Stimulated activated effector memory CD8-positive, alpha-beta T cell treated with anti-CD3 and anti-CD28 coated beads, Interleukin-12 subunit alpha, Interleukin-12 subunit beta, amount 100 ng/mL, for 72 hours (primary cell): ENCODE results near the gene OSCP1.

Experiments used
- ATAC-seq: fragments of 150-1000 bp; cut with Tn5 transposase; 2 replicates; pipeline ENCODE4 v1.10.0; 2021
- DNase-seq, 2 donors: peaks; one replicate each; pipeline ENCODE4 v3.0.0; 2021 to 2022; ENCODE audit warnings: low spot score in 2 of 2
- H3K27ac Mint-ChIP-seq: one replicate; pipeline ENCODE4 v1.8.0; 2022; ENCODE audit warnings: mild to moderate bottlenecking, mixed read lengths
- H3K36me3 Mint-ChIP-seq: one replicate; pipeline ENCODE4 v1.8.0; 2022; ENCODE audit warnings: mild to moderate bottlenecking, mixed read lengths
- H3K4me1 Mint-ChIP-seq: one replicate; pipeline ENCODE4 v1.8.0; 2022; ENCODE audit warnings: mixed read lengths
- H3K4me3 Mint-ChIP-seq: one replicate; pipeline ENCODE4 v1.8.0; 2022; ENCODE audit warnings: mild to moderate bottlenecking, mixed read lengths
- H3K9me3 Mint-ChIP-seq: one replicate; pipeline ENCODE4 v1.8.0; 2022; ENCODE audit warnings: mixed read lengths

The OSCP1 gene

GRCh38 chr1:36389261-36389660, 61.0 kb downstream of the OSCP1 start:
- DNase-seq: no peak
- peaks cover 34% of the 10 kb centered on the region for H3K4me1 Mint-ChIP-seq
- H3K4me3 Mint-ChIP-seq: no peak overlapping the region
- no peaks in the 10 kb centered on the region for H3K9me3 Mint-ChIP-seq
- H3K36me3 Mint-ChIP-seq: peaks cover 73% of the 10 kb centered on the region
- ATAC-seq: no peak
- peak overlapping the region; percentile 72 for H3K27ac Mint-ChIP-seq

GRCh38 chr1:36387141-36387949, 62.9 kb downstream of the OSCP1 start:
- Mint-ChIP-seq H3K4me3 (peak overlapping the region; percentile 85), H3K4me1 (peaks cover 48% of the 10 kb centered on the region), H3K36me3 (peaks cover 55% of the 10 kb centered on the region), H3K27ac (peak overlapping the region; percentile 98), H3K9me3 (no peaks in the 10 kb centered on the region)
- DNase-seq (no peak), ATAC-seq (no peak)

- peak overlapping the region; percentile 85 for H3K4me3 Mint-ChIP-seq
- peak overlapping the region; percentile 98 for H3K27ac Mint-ChIP-seq
- ATAC-seq (peak; percentile 87), DNase-seq (peak; percentile 68 to 93)
- peaks cover 54% of the 10 kb centered on the region for H3K4me1 Mint-ChIP-seq
- H3K36me3 Mint-ChIP-seq: peaks cover 46% of the 10 kb centered on the region
- no peaks in the 10 kb centered on the region for H3K9me3 Mint-ChIP-seq
Observed at GRCh38 chr1:36386265-36387140, 63.7 kb downstream of the OSCP1 start.

- peak within 1 kb of the TSS; percentile 98 for H3K27ac Mint-ChIP-seq
- H3K36me3 Mint-ChIP-seq: peaks cover 38% of the 10 kb centered on the region
- H3K4me1 Mint-ChIP-seq: peaks cover 56% of the 10 kb centered on the region
Observed at GRCh38 chr1:36385410-36386264, 64.6 kb downstream of the OSCP1 start, which contains the start of gene STK40. Gene STK40 (minus strand): TSS chr1:36385924. CDS start chr1:36361332, 24,592 bp downstream.

GRCh38 chr1:36384542-36385409, 65.5 kb downstream of the OSCP1 start:
- Mint-ChIP-seq H3K9me3 (no peaks in the 10 kb centered on the region), H3K36me3 (peaks cover 36% of the 10 kb centered on the region), H3K27ac (peak overlapping the region; percentile 98), H3K4me1 (peaks cover 64% of the 10 kb centered on the region), H3K4me3 (peak overlapping the region; percentile 85)
- no peak for ATAC-seq
- peak; percentile 12 to 71 for DNase-seq

More at GRCh38 chr1:36385410-36386264, 64.6 kb downstream of the OSCP1 start, which contains the start of gene STK40:
- no peaks in the 10 kb centered on the region for H3K9me3 Mint-ChIP-seq
- ATAC-seq: peak; percentile 92
- H3K4me3 Mint-ChIP-seq: peak within 1 kb of the TSS; percentile 85
- peak; percentile 84 to 94 for DNase-seq

- DNase-seq (no peak), ATAC-seq (no peak)
- peak overlapping the region; percentile 85 for H3K4me3 Mint-ChIP-seq
- peaks cover 73% of the 10 kb centered on the region for H3K4me1 Mint-ChIP-seq
- no peak overlapping the region for H3K27ac Mint-ChIP-seq
- H3K9me3 Mint-ChIP-seq: no peaks in the 10 kb centered on the region
- H3K36me3 Mint-ChIP-seq: peaks cover 30% of the 10 kb centered on the region
Observed at GRCh38 chr1:36383240-36383639, 67.0 kb downstream of the OSCP1 start.

- H3K27ac Mint-ChIP-seq: peak overlapping the region; percentile 94
Observed at GRCh38 chr1:36382669-36383068, 67.6 kb downstream of the OSCP1 start.

GRCh38 chr1:36382231-36382630, 68.0 kb downstream of the OSCP1 start:
- H3K36me3 Mint-ChIP-seq: peaks cover 34% of the 10 kb centered on the region
- H3K9me3 Mint-ChIP-seq: no peaks in the 10 kb centered on the region
- H3K4me3 Mint-ChIP-seq: no peak overlapping the region
- peak overlapping the region; percentile 94 for H3K27ac Mint-ChIP-seq
- H3K4me1 Mint-ChIP-seq: peaks cover 75% of the 10 kb centered on the region
- DNase-seq (no peak), ATAC-seq (no peak)

More at GRCh38 chr1:36382669-36383068, 67.6 kb downstream of the OSCP1 start:
- DNase-seq (no peak), ATAC-seq (no peak)
- H3K4me3 Mint-ChIP-seq: no peak overlapping the region
- peaks cover 76% of the 10 kb centered on the region for H3K4me1 Mint-ChIP-seq
- peaks cover 33% of the 10 kb centered on the region for H3K36me3 Mint-ChIP-seq
- H3K9me3 Mint-ChIP-seq: no peaks in the 10 kb centered on the region

GRCh38 chr1:36381405-36381804, 68.8 kb downstream of the OSCP1 start:
- H3K36me3 Mint-ChIP-seq: peaks cover 30% of the 10 kb centered on the region
- DNase-seq (no peak), ATAC-seq (no peak)
- H3K27ac Mint-ChIP-seq: peak overlapping the region; percentile 94
- H3K9me3 Mint-ChIP-seq: no peaks in the 10 kb centered on the region
- H3K4me3 Mint-ChIP-seq: no peak overlapping the region
- H3K4me1 Mint-ChIP-seq: peaks cover 68% of the 10 kb centered on the region

- Mint-ChIP-seq H3K27ac (peak overlapping the region; percentile 94), H3K9me3 (no peaks in the 10 kb centered on the region), H3K36me3 (peaks cover 24% of the 10 kb centered on the region), H3K4me1 (peaks cover 70% of the 10 kb centered on the region), H3K4me3 (no peak overlapping the region)
- no peak for DNase-seq
- ATAC-seq: no peak
Observed at GRCh38 chr1:36380782-36381181, 69.5 kb downstream of the OSCP1 start.

GRCh38 chr1:36380143-36380619, 70.1 kb downstream of the OSCP1 start:
- Mint-ChIP-seq H3K9me3 (no peaks in the 10 kb centered on the region), H3K4me3 (no peak overlapping the region), H3K4me1 (peaks cover 70% of the 10 kb centered on the region), H3K27ac (peak overlapping the region; percentile 94), H3K36me3 (peaks cover 22% of the 10 kb centered on the region)
- DNase-seq (no peak), ATAC-seq (no peak)

GRCh38 chr1:36377791-36378492, 72.3 kb downstream of the OSCP1 start:
- H3K9me3 Mint-ChIP-seq: no peaks in the 10 kb centered on the region
- H3K27ac Mint-ChIP-seq: peak overlapping the region; percentile 79
- H3K4me3 Mint-ChIP-seq: no peak overlapping the region
- DNase-seq: no peak
- ATAC-seq: no peak
- H3K36me3 Mint-ChIP-seq: peaks cover 26% of the 10 kb centered on the region
- peaks cover 72% of the 10 kb centered on the region for H3K4me1 Mint-ChIP-seq

- ATAC-seq (no peak), DNase-seq (no peak)
- Mint-ChIP-seq H3K36me3 (peaks cover 34% of the 10 kb centered on the region), H3K9me3 (no peaks in the 10 kb centered on the region), H3K4me3 (no peak overlapping the region), H3K4me1 (peaks cover 56% of the 10 kb centered on the region), H3K27ac (peak overlapping the region; percentile 94)
Observed at GRCh38 chr1:36372617-36373016, 77.6 kb downstream of the OSCP1 start.
